HPDE6-E6E7 (cell line): ENCODE measurements around the gene MYMX.

ENCODE experiments used
- DNase-seq: peaks from one replicate; pipeline ENCODE4 v3.0.0; 2011; ENCODE audit warnings: missing footprints; ENCODE audit errors: extremely low spot score

Gene MYMX

DNA sequence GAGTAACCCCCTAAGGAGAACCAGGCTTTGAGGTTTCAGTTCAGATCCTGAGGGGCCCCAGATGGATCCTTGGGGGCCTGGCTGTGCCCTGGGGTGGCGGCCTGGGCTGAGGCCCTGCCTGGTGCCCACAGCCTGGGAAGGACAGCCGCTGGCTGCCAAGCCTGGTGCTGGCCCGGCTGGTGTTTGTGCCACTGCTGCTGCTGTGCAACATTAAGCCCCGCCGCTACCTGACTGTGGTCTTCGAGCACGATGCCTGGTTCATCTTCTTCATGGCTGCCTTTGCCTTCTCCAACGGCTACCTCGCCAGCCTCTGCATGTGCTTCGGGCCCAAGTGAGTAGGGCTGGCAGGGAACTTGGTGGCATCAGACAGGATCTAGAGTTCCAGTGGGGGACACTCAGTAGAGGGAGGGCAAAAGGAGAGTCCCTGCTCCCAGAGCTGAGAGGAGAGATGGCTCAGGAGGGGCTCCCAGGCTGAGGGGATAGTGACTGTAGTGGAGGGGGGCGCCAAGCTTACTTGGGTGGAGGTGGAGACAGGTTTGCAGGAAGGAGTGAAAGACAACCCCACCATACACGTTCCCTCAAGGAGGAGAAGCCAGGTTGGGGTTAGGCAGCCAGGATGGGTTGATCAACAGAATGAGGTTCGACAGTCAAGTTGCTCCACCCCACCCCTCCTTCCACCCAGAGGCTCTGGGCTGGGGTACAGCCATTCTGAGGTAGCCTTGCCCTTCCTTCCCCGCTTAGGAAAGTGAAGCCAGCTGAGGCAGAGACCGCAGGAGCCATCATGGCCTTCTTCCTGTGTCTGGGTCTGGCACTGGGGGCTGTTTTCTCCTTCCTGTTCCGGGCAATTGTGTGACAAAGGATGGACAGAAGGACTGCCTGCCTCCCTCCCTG, 16.2 kb downstream of the MYMX start:
- DNase-seq = no peak

DNA sequence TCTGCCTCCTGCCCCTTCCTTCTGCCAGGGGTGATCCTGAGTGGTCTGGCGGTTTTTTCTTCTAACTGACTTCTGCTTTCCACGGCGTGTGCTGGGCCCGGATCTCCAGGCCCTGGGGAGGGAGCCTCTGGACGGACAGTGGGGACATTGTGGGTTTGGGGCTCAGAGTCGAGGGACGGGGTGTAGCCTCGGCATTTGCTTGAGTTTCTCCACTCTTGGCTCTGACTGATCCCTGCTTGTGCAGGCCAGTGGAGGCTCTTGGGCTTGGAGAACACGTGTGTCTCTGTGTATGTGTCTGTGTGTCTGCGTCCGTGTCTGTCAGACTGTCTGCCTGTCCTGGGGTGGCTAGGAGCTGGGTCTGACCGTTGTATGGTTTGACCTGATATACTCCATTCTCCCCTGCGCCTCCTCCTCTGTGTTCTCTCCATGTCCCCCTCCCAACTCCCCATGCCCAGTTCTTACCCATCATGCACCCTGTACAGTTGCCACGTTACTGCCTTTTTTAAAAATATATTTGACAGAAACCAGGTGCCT, 16.9 kb downstream of the MYMX start:
- DNase-seq = no peak

DNA sequence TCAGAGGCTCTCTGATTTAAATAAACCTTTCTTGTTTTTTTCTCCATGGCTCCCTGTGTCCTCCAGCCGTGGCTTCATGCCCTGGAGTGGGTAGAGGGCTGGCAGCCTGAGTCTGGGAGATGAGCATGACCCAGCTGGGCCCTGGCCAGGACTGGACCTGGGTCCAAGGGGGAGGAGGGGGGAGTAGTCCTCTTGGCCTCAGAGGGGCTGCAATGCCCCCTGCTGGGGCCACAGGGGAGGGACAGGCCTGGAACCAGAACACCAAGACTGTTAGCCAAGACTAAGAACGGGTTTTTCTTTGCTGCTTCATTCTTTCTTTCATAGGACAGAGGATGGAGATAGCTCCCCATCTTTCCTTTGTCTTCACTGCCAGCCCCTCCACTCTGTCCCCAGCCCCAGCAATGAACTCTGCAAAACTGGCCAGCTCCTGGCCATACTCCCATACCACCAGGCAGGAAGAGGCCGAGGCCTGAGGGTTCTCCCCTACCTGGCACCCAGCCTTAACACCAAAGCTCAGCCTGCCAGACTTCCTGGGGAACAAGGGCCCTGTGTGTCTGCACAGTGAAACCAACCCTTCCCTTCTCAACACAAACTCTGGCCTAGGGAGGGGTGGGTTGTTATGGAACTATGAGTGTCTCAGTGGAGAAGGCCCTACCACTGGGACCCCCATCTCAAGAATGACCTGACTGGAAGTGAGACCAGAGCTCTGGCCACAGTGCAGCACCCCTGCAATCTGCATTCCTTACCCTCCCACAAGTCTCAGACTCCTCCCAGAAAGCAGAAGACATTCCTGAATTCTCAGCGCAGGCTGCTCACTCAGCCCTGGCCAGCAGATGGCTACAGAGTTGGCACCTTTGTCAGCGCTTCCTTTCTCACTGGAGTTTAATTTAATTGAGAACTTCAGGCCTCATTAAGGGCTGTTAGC, 17.6 kb downstream of the MYMX start:
- no peak for DNase-seq

DNA sequence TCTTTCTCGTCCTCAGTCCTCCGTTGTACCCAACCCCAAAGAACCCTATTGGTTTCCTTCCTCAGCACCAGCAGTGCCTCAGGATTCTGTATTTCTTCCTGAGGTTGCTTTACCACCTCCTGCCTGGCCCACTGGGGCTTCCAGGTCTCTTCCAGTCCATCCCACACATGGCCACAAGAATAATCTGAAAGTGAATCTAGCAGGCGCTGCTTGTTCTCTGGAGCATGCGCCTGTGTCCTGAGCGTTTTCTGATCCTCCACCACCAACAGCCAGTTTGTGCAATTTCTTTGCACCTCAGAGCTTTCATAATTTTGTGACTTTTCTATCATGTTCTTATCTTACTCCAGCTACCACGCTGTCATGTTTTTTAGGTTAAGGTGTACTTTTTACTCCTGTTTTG, 18.5 kb downstream of the MYMX start:
- no peak for DNase-seq

DNA sequence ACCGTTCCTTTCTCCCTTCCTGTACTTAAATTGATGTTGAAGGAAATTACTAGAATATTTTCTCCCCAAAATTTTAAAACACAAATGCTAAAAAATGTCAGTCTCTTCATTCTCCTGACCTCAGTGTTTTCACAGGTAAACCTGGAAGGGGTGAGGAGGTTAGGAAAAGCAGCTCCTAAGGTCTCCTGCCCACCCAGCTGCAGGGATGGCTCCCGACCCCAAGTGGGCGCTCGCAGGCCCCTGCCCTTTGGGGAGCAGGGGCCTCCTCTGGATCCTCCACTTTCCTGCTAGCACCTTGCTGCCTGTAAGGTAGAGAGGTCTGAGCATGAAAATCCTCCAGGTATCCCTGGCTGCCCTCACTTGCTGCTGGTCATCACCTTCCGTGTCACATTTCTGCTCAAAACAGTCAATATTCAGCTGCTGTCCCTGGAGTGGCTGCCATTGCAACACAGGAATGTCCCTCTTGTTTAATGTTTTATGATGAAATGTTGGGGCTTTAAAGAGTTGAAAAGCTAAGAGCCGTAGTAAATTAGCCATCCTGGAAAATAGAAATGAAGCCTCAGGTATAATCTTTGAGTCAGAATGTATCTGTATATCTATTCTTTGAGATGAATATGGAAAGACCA, 19.3 kb downstream of the MYMX start:
- no peak for DNase-seq

DNA sequence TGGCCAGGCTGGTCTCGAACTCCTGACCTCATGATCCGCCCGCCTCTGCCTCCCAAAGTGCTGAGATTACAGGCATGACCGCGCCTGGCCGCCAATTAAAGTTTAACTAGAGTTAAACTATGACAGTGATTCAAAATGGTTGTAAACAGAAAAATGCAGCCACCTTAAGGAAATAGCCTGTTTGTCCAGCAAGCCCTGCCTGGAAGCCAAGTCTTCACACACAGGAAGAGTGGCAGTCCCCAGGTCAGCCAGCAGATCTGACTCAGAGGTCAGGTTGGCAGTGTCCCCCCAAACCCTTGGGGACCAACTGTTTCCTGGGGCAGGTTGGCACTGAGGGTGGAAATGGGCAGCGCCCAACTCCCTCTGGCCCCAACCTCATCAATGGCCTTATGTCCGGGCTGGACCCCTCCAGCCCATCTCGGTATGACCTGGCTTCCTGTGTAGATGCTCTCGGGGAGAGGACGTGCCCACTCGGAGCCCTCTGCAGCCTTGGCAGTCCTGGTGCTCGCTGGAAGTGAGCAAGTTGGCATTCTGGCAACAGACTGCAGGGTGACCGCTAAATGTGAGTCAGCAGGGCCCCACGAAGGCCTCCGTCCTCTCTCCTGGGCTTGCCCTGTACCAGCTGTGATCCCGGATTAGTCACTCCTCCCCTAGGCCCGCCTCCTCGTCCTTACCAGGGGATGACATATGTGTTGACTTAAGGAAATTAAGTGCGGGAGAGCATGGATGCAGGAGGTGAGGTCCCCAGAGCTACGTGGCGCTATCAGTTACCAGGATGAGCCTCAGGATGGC, 20.5 kb downstream of the MYMX start:
- DNase-seq = peak; percentile 98

DNA sequence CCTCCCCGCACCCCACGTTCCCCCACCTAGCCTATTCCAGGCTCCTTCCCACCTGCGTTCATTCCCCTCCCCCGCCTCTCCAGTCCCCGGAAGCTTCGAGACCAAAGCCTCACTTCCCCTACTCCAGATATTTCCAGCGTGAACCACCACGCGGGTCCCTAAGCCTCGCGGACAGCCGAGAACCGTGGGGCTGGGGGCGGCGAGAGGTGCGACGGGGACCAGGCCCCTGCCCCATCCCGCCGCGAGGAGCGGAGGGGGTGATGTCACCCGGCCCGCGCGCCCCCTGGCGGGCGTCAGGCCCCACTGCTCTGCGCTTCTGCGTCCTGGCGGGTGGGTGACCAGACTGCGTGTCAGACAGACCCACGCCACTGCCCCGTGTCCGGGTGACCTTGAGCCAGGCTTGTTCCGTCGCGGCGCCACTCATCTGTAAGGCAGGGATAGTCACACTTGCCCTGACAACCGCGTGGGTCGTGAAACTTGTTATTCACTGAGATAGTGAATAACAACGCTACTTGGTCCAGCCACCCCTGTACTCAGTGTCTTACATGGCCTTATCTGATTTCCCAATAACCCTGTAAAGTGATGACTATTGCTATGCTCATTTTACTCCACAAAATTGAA, 21.2 kb downstream of the MYMX start:
- peak; percentile 78 for DNase-seq

DNA sequence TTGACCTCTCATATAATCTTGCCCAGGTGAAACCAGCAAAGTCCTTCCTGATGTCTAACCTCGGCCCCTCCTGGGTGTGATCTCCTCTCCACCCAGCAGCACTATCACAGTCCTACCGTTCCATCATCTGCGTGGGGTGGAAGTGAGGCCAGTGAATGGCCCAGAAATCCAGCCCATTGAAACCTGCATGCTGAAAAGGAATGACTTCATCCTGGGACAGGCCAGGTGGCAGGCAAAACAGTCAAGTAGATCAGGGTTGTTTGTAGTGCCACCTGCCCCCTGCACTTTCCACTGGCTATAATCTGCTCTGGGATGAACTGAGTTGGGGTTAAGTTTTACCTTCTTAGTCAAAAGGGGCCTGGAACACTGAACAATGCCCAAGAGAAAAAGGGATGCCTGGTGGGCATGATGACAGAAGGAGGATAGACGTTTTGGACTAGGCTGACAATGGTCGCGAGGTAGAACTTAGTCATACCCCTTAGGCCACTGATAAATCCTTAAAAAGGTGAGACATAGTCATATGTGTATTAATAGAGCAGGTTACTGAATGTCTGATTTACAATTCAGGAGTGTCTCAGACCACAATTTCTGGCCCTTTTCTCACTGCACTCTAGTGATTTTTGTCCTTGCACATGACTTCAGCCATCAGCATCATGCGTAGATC, 22.1 kb downstream of the MYMX start:
- DNase-seq = no peak

DNA sequence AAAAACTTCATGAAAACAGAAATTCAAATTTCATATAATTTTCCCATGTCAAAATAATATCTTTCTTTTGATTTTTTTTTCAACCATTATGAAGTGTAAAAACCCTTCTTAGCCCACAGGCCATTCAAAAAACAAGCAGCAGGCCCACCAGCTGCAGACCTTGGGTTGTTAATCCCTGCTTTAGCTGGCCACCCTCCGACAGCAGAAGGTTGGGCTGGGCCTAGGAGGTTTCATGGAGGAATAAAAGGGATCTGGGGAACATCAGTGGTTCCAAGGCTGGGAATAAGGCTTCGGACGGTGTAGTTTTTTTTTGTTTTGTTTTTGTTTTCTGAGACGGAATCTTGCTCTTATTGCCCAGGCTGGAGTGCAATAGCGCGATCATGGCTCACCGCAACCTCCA, 26.6 kb downstream of the MYMX start:
- no peak for DNase-seq

DNA sequence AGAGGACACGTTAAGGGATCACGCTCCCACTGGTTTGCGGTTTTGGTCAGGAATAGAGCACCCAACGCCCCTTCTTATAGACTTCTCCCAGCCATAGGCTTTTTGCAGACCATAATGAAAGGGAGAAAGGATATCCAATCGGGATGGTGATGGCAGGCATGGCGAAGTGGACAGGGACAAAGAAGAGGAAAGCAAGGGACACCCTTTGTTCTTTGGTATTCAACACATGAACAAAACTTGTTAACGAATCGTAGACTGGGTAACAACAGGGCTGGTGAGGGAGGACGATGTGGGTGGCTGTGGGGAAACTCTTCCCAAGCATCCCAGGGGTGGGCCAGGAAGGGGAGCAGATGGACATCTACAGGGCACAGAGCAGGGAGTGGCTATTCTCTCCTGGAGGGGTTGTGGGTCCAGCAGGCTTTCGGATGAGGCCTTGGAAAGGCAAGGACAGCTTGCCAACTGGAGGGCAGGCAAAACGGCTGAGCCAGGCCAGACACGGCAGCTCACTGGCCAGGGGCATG, 28.7 kb downstream of the MYMX start:
- DNase-seq = no peak

DNA sequence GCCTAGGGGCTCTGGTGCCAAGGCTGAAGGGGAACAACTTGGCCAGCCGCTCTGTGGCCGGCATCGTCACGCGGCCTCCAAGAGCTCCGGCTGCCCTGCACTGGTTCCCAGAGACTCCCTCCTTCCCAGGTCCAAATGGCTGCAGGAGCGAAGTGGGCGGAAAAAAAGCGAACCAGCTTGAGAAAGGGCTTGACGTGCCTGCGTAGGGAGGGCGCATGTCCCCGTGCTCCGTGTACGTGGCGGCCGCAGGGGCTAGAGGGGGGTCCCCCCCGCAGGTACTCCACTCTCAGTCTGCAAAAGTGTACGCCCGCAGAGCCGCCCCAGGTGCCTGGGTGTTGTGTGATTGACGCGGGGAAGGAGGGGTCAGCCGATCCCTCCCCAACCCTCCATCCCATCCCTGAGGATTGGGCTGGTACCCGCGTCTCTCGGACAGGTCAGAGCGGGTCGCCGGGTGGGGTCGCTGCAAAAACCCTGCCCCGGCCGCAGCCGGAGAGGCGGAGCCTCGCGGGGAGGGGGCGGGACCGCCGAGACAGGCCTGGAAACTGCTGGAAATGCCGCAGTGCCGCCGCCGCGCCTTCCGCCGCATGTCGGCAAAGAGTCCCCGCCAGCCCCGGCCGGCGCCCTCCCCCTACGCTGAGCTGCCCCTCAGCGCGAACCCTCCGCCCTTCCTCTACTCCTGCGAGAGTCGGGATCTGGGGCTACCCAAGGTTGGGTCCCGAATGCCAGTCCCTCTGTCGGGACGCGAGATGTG, 29.4 kb downstream of the MYMX start:
- DNase-seq = peak; percentile 79

DNA sequence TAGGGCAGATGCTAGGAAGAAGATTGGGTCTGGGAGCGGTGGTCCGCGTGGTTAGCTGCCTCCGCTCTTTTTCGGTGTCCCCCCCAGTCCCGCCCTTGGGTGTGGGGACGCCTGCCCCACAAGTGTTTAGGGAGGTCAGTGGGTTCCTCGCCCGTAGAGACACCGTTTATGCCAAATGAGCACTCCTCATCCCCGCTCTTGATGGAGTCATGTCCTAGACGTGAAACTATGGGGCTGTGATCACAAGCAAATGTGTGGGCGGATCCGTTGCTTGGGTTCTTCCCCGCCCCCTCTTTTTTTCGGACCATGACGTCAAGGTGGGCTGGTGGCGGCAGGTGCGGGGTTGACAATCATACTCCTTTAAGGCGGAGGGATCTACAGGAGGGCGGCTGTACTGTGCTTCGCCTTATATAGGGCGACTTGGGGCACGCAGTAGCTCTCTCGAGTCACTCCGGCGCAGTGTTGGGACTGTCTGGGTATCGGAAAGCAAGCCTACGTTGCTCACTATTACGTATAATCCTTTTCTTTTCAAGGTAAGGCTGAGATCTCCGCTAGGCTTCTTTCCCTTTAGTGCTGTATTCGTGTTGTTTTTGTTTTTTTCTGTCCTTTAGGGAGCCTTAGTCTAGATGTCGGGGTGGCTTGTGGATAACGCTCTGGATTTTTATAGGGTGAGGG, 30.1 kb downstream of the MYMX start, which contains the start of gene HSP90AB1:
TSS of gene HSP90AB1 (plus strand) at position 439 of the 675 bp plus-strand sequence. CDS start 1,529 bp downstream, outside the sequence.
- peak; percentile 91 for DNase-seq

DNA sequence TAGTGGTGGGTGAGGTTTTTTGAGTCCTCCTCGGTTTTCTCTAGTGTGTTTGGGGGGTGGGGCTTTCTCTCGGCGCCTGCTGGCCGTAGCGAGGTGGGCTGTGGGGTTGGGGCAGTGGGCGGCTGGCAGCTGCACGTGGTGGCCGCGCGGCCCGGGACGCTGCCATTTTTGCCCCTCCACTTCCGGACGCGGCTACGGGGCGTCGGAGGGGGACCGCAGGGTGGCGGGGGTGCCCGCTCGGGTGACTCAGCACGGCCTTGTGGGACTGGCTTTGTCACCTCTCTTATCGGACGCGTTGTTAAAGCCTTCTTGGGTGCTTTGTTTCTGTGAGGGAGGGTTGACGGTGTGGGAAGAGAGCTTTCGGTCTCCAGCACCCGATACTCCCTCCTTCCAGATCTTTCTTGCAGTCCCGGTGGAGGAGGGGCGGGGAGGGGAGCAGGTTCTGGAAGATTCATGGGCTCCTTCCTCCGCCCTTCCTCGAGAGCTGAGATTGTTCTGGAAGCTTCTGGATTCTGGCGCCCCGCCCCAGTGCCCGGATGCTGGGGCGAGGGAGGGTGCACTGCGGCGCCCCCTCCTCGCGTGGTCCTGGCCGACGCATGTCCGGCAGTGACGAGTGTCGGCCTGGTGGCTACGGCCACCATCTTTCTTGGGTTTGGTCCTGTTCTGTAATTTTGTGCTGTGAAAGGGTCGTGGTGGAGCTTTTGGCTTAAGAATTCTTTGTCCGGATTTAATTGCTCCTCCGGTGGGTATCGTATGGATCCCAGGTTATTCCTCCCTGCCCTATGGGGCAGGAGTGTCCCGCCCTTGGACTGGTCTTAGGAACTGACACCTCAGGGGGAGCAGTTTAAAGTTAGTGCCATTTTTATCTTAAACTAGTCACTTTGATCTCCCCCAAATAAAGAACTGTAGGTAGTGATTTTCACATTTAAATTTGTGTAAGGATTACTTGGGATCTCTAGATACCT, 30.9 kb downstream of the MYMX start:
- no peak for DNase-seq

DNA sequence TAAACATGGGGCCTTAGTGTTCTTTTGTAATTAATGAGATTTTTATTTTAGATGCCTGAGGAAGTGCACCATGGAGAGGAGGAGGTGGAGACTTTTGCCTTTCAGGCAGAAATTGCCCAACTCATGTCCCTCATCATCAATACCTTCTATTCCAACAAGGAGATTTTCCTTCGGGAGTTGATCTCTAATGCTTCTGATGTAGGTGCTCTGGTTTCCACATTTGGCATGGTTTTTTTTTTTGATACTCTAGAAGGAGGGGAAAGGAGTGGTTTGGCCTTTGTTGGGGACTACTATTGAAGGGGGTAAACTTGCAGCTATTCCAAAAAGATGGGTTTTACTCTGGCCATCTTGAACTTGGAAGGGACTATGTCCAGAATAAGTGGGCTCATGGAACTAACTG, 31.9 kb downstream of the MYMX start:
- no peak for DNase-seq

DNA sequence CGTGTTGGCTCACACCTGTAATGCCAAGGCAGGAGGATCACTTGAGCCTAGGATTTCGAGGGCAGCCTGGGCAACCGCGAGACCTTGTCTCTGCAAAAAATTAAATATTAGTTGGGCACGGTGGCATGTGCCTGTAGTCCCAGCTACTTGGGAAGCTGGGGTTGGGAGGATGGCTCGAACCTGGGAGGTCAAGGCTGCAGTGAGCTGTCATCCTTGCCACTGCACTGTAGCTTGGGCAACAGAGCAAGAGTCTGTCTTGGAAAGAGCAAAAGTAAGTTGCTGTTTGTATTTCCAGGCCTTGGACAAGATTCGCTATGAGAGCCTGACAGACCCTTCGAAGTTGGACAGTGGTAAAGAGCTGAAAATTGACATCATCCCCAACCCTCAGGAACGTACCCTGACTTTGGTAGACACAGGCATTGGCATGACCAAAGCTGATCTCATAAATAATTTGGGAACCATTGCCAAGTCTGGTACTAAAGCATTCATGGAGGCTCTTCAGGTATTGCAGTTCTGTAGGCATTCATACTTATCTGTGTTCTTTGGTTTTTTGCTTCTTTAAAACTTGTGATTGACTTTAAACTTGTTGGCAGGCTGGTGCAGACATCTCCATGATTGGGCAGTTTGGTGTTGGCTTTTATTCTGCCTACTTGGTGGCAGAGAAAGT, 32.5 kb downstream of the MYMX start:
- DNase-seq = no peak

DNA sequence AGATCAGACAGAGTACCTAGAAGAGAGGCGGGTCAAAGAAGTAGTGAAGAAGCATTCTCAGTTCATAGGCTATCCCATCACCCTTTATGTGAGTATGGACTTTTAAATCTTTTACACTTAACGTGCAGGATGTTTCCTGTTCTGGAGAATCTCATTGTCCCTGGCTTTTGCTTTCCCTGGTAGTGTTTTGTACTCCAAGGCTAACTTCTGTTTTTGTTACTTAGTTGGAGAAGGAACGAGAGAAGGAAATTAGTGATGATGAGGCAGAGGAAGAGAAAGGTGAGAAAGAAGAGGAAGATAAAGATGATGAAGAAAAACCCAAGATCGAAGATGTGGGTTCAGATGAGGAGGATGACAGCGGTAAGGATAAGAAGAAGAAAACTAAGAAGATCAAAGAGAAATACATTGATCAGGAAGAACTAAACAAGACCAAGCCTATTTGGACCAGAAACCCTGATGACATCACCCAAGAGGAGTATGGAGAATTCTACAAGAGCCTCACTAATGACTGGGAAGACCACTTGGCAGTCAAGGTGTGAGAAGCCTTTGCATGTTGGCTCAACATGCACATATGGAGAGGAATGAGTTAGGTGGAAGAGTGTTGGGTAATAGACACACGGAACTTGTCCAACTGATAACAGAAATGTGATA, 33.5 kb downstream of the MYMX start:
- no peak for DNase-seq
